ENCODE results near the gene TSR3.

The TSR3 gene

DNA sequence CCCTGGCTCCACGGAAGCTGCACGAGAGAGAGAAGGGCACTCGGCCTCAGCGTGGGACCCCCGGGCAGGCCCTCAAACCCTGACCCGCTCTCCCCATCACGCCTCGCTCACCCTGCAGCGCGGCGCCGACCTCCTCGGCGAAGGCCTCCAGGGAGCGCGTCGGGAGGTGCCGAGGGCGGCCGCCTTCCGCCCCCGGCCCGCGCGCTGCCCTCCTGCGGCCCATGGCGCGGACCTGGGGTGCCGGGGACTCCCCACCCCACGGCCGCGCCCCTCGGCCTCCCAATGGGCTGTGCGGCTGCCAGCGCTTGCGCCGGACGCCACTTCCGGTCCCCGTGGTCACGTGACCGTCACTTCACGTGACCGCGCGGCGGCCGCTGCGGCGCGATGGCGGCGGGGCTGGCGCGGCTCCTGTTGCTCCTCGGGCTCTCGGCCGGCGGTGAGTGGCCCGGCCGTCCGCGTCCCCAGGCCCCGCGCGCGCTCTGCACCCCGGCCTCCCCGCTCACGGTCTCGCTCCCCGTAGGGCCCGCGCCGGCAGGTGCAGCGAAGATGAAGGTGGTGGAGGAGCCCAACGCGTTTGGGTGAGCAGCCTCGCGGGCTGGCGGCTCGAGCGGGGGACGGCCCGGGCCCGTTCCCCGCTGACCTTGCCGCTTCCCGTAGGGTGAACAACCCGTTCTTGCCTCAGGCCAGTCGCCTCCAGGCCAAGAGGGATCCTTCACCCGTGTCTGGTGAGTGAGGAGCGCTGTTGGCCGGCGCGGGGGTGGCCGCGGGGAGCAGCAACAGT lies at the start of gene TSR3, which contains the start of gene GNPTG:
TSS of gene TSR3 (minus strand) at position 297 of the 781 bp plus-strand sequence. CDS start at position 223, 74 bp downstream.
TSS of gene GNPTG (plus strand) at position 350 of the 781 bp plus-strand sequence. CDS start at position 385, 35 bp downstream.
- peak; percentile 90 for DNase-seq

DNA sequence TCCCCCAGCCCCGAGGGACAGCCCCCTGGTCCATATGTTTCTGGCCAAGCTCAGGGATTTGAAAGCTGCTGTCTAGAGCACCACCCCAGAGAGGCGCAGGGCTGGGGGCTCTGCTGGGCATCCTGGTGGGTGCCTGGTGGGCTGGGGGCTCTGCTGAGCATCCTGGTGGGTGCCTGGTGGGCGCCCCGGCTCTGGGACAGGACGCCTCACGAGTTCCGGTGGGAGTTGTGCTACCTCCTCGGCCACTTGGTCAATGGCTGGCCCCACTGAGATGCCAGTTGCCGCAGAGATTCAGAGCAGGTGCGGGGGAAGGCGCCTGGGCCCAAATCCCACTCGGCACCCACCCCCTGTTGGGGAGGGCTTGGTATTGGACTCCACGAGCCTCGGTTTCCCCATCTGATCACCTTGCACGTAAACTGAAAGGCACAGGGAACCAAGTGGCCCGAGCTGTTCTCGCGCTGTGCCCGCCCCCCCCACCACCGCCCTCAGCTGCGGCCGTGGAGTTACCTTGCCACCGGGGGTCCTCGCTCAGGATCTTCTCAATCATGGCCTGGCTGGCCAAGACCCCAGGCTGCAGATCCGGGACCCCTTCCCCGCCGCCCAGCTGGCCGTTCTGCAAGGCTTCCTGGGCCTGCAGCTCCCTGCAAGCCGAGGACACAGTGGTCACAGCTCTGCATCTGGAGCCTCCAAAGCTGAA lies 49.5 kb upstream of the TSR3 start:
- no peak for DNase-seq

DNA sequence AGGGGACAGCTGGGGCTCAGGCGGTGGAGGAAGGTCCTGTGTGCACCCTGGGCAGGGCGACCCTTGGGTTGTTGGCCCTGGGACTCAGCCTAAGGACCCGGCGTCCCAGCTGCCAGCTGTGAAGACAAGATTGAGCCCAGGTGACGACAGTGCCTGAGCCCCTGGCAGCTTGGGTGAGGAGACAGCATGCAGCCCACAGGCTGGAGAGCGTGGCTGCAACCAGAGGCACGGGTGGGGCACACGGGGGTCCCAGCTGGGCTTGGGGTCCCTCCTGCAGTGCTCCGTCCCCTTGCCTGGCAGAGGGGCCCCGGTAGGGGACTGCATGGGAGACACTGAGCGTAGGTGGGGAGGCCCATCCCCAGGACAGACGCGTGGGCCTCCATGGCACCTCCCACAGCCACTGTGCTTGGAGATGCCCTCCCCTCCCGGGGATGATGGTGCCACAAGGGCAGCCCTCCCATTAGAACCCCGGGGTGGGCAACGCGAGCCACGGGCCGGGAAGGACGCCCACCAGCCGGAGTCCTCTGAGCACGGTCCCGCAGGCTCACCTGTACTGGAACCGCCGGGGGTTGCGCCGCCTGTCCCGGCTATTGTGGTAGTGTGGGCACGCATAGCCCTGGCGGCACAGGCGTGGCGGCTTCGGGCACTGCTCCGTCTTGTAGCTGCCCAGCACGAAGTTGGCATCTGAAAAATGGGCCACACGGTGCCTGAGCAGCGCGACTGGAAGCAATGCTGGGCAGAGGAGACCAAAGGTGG lies 47.3 kb upstream of the TSR3 start:
- DNase-seq: no peak

- no peak for DNase-seq
These were observed 46.7 kb upstream of the TSR3 start for GRCh38 chr16:1398351-1398750.

GRCh38 chr16:1397779-1398178 lies 46.1 kb upstream of the TSR3 start:
- DNase-seq: no peak

DNA sequence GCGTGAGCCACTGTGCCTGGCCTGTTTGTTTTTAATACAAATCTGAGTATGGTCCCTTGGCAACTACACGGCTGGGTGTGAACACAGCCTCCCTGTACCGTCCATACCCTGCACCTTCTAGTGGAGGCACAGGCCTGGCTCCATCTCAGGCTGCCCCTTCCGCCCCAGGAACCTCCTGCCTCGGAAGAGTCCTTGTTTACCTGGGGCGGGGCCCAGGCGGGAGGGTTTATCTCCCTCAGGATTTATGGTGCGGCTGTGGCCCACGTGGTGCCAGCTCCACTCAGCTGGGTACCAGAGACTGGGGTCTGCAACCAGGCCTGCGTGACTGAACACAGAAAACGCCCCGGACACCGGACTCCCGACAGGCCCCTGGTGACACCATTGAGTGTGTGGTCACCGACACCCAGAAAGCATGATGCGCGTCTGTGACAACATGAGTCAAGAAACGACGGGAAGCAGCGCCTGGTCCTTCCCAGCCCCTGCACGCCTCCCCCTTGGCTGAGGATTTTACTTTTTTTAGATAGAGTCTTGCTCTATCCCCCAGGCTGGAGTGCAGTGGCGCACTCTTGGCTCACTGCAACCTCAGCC lies 43.9 kb upstream of the TSR3 start:
- DNase-seq: no peak

DNA sequence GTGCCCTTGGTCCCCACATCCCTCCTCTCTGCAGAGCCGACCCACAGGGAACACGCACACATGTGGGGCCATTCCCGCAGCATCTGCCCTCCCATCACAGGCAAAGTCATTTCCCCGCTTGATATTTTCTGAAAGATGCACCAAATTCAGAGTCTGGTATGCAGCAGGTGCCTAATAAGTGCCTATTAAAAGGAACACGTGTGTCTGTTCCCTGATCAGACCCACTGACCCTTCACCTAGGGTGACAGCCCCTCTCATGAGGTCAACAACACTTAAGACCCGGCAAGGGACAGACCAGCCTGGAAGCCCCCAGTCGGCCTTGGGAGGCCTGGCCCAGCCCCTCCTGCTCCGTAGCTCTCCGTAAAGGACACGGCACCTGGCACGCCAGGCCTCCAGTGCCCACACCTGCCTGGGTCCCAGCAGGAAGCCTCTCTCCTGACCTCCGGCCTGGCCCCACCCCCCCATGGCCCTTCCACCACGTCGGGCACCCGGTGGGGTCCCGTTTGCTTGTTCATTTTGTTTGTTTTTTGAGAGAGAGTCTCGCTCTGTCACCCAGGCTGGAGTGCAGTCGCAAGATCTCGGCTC lies 42.8 kb upstream of the TSR3 start:
- DNase-seq: no peak

GRCh38 chr16:1393613-1394176 lies 42.0 kb upstream of the TSR3 start:
- DNase-seq: no peak

DNA sequence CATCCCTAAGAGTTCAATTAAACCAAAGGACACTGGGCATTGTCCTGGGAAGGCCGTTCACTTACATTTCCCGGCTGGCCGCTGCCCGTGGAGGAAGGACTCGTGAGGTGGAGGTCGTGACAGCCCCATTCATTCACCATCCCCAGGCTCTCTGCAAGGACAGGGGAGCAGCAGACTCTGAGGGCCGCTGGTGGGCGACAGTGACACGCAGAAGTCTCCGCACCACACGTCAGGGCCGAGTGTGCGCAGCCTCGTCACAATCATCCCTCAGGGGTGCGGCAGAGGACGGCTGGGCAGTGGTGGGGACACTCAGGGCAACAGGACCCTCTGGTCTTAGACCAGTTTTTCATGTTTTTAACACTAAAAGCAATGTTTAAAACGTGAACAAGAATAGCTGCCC lies 41.1 kb upstream of the TSR3 start:
- DNase-seq: no peak

GRCh38 chr16:1390239-1390779 lies 38.6 kb upstream of the TSR3 start:
- DNase-seq: no peak

GRCh38 chr16:1389762-1390161 lies 38.1 kb upstream of the TSR3 start:
- no peak for DNase-seq

GRCh38 chr16:1387331-1387730 lies 35.7 kb upstream of the TSR3 start:
- DNase-seq: no peak

- no peak for DNase-seq
These were observed 33.6 kb upstream of the TSR3 start for GRCh38 chr16:1385232-1385631.

GRCh38 chr16:1383556-1383955 lies 31.9 kb upstream of the TSR3 start:
- no peak for DNase-seq

DNA sequence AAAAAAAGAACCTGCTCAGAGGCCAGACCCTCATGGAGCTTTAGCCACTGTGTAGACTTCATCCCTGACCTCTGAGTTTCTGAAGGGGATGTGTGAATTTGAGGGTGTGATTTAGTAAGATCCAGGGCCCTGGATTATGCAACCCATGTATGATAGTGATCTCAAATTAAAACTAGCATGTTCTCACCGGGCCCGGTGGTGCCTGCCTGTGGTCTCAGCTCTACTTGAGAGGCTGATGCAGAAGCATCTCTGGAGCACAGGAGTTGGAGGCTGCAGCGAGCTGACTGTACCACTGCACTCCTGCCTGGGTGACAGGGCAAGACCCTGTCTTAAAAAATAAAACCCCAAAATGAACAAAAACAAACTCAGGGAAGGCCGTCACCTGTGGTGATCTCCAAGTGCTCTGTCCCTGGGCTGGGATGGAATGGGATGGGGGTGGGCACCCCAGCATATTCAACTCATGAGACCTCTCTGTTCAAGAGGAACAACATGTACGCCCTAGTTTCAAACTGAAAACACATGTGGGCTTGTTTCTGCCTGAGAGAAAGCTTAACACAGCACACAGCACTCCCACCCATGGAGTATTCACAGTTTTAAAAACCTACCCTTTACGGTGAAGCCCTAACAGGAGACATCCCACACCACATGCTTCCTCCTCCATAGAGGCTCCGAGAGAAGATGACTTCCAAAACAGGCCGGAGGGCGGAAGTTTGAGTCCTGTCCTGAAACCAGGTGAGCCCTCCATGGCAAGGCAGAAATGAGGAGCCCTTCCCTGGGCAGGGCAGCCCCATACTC lies 30.1 kb upstream of the TSR3 start:
- no peak for DNase-seq

- no peak for DNase-seq
These were observed 28.5 kb upstream of the TSR3 start for GRCh38 chr16:1380195-1380594.

GRCh38 chr16:1379304-1380076 lies 27.8 kb upstream of the TSR3 start:
- peak; percentile 70 for DNase-seq

GRCh38 chr16:1378804-1379303 lies 27.2 kb upstream of the TSR3 start:
- peak; percentile 52 for DNase-seq

GRCh38 chr16:1378087-1378803 lies 26.6 kb upstream of the TSR3 start:
- DNase-seq: no peak
